IPS-18a (cell line): Measurements from ENCODE around the gene CIRBP.
"Not testable (repeated sequence)": the region's sequence is repeated elsewhere in the genome, so short reads cannot be mapped to it uniquely, and the experiment has no call there.

ENCODE experiments used
- H3K27ac ChIP-seq: one replicate; pipeline ENCODE4 v1.5.1; 2013; ENCODE audit warnings: low read length
- H3K27me3 ChIP-seq: one replicate; pipeline ENCODE4 v1.6.1; 2013; ENCODE audit warnings: mild to moderate bottlenecking, low read length; ENCODE audit not compliant: control insufficient read depth, insufficient read depth
- H3K36me3 ChIP-seq: one replicate; pipeline ENCODE4 v1.6.1; 2013; ENCODE audit warnings: low read depth, low read length; ENCODE audit not compliant: control insufficient read depth
- H3K4me1 ChIP-seq: one replicate; pipeline ENCODE4 v1.6.1; 2013; ENCODE audit warnings: low read depth, low read length; ENCODE audit not compliant: control insufficient read depth
- H3K4me3 ChIP-seq: one replicate; pipeline ENCODE4 v1.5.1; 2013; ENCODE audit warnings: low read length
- H3K9ac ChIP-seq: one replicate; pipeline ENCODE4 v1.6.1; 2013; ENCODE audit warnings: mild to moderate bottlenecking, low read length, moderate library complexity
- H3K9me3 ChIP-seq: one replicate; pipeline ENCODE4 v1.6.1; 2013; ENCODE audit warnings: low read depth, low read length; ENCODE audit not compliant: control insufficient read depth

The CIRBP gene

DNA sequence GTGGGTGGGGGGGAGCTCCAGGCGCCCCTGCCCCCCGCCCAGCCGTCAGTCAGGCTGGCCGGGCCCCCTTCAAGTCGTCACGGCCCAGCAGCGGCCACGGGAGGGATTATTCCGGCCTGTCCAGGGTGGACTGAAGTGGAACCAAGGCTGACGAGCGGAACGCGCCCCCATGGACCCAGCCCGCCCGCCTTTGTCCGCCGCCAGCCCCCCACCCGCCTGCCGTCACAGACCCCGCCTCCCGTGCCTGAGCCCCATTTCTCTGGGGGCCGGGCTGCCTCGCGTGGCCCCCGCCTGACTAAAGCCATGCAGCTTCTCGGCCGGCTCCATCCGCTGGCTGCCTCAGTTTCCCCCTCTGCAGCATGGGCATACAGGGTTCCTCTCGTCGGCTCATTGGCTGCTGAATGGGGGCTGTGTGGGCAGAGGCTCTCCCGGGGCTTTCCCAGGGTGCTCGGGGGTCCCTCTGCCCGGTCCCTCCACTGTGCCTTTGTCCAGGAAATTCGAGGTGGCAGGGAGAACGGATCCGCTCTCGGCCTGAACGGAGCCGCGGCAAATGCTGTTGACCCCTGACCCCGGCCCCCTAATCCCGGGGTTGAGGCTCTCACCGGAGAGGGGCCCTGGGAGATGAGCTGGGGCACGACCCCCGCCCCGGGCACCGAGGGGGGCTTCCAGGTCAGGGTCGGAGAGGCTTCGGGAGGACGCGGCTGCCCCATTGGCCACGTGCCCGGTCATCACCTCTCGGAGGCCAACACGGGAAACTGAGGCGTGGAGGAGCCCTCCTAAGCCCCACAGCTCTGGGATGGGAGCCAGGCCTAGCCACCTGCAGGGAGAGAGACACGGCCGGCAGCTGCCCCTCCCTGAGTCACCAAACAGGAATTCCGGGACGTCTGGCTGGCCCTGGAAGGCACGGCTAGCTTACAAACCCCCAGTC, 43.9 kb downstream of the CIRBP start:
- H3K9ac ChIP-seq: no peak overlapping the region
- H3K27ac ChIP-seq: no peak overlapping the region
- H3K27me3 ChIP-seq: peaks cover 15% of the 10 kb centered on the region
- no peaks in the 10 kb centered on the region for H3K4me1 ChIP-seq
- H3K36me3 ChIP-seq: no peaks in the 10 kb centered on the region
- H3K4me3 ChIP-seq: no peak overlapping the region
- no peaks in the 10 kb centered on the region for H3K9me3 ChIP-seq

- no peaks in the 10 kb centered on the region for H3K36me3 ChIP-seq
- no peaks in the 10 kb centered on the region for H3K9me3 ChIP-seq
- H3K4me1 ChIP-seq: no peaks in the 10 kb centered on the region
- H3K9ac ChIP-seq: no peak overlapping the region
- H3K27me3 ChIP-seq: peaks cover 15% of the 10 kb centered on the region
- H3K4me3 ChIP-seq: no peak overlapping the region
- H3K27ac ChIP-seq: no peak overlapping the region
Observed at GRCh38 chr19:1313695-1314613, 44.8 kb downstream of the CIRBP start.

DNA sequence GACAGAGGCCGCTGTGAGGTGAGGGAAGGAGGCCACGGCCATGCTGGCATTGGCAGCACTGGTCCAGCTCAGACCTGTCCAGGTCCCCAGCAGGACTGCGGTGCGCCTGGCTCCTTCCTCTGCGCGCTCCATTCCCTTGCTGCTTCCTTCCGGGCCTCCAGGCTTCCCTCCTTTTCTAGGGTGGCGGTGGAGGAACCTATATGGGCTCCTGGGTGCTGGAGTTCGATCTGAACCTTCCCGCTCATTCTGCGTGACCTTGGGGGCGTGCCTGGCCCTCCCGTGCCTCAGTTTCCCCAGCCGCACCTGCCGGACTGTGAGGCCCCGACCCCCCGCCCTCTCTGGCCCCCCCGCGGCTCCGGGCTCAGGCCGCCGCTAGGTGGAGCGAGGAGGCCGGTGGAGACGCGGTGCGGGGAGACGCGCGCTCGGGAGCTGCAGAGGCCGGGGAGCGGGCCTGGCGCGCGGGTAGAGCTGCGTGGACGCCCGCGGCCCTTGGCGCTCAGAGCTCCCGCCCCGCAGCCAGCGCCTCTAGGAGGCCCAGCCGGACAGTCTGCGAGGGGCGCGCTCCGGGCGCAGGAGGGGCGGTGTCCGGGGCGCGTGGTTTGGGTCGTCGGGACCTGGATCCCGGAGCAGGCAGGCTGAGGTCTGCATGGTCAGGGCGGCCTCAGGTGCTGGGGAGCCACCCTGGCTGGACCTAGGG, 46.5 kb downstream of the CIRBP start:
- H3K27ac ChIP-seq: no peak overlapping the region
- H3K4me1 ChIP-seq: no peaks in the 10 kb centered on the region
- peaks cover 15% of the 10 kb centered on the region for H3K27me3 ChIP-seq
- H3K9me3 ChIP-seq: no peaks in the 10 kb centered on the region
- H3K36me3 ChIP-seq: no peaks in the 10 kb centered on the region
- H3K9ac ChIP-seq: no peak overlapping the region
- no peak overlapping the region for H3K4me3 ChIP-seq

- H3K4me1 ChIP-seq: no peaks in the 10 kb centered on the region
- H3K27me3 ChIP-seq: peaks cover 15% of the 10 kb centered on the region
- H3K27ac ChIP-seq: no peak overlapping the region
- H3K9me3 ChIP-seq: no peaks in the 10 kb centered on the region
- H3K36me3 ChIP-seq: no peaks in the 10 kb centered on the region
- H3K4me3 ChIP-seq: no peak overlapping the region
- H3K9ac ChIP-seq: no peak overlapping the region
Observed at GRCh38 chr19:1316466-1316865, 47.3 kb downstream of the CIRBP start.

- Histone ChIP-seq H3K27ac (no peak overlapping the region), H3K4me1 (no peaks in the 10 kb centered on the region), H3K4me3 (no peak overlapping the region), H3K9me3 (no peaks in the 10 kb centered on the region), H3K27me3 (peaks cover 15% of the 10 kb centered on the region), H3K36me3 (no peaks in the 10 kb centered on the region), H3K9ac (no peak overlapping the region)
Observed at GRCh38 chr19:1317274-1318003, 48.3 kb downstream of the CIRBP start.

GRCh38 chr19:1318678-1319471, 49.7 kb downstream of the CIRBP start:
- H3K9ac ChIP-seq: no peak overlapping the region
- H3K27me3 ChIP-seq: peaks cover 15% of the 10 kb centered on the region
- H3K4me3 ChIP-seq: no peak overlapping the region
- no peaks in the 10 kb centered on the region for H3K4me1 ChIP-seq
- no peaks in the 10 kb centered on the region for H3K36me3 ChIP-seq
- no peak overlapping the region for H3K27ac ChIP-seq
- H3K9me3 ChIP-seq: no peaks in the 10 kb centered on the region

DNA sequence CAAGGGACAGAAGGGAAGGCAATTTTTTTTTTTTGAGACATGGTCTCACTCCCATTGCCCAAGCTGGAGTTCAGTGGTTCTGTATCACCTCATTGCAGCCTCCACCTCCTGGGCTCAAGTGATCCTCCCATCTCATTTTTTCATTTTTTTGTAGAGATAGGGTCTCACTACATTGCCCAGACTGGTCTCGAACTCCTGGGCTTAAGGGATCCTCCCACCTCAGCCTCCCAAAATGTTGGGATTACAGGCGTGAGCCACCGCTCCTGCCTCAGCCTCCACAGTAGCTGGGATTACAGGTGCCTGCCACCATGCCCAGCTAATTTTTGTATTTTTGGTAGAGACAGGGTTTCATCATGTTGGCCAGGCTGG, 51.1 kb downstream of the CIRBP start:
- peaks cover 23% of the 10 kb centered on the region for H3K27me3 ChIP-seq
- H3K27ac ChIP-seq, H3K4me1 ChIP-seq, H3K36me3 ChIP-seq, H3K9me3 ChIP-seq, H3K9ac ChIP-seq, H3K4me3 ChIP-seq: not testable (repeated sequence)

- no peak overlapping the region for H3K9ac ChIP-seq
- no peaks in the 10 kb centered on the region for H3K36me3 ChIP-seq
- no peaks in the 10 kb centered on the region for H3K9me3 ChIP-seq
- H3K27me3 ChIP-seq: peaks cover 12% of the 10 kb centered on the region
- peaks cover 5% of the 10 kb centered on the region for H3K4me1 ChIP-seq
- no peak overlapping the region for H3K27ac ChIP-seq
- H3K4me3 ChIP-seq: no peak overlapping the region
Observed at GRCh38 chr19:1321539-1321938, 52.4 kb downstream of the CIRBP start.

GRCh38 chr19:1322198-1322981, 53.3 kb downstream of the CIRBP start:
- Histone ChIP-seq H3K9me3 (no peaks in the 10 kb centered on the region), H3K27me3 (peaks cover 9% of the 10 kb centered on the region), H3K4me3 (no peak overlapping the region), H3K27ac (no peak overlapping the region), H3K36me3 (no peaks in the 10 kb centered on the region), H3K4me1 (peaks cover 5% of the 10 kb centered on the region), H3K9ac (no peak overlapping the region)
